NCI-H2107 (cell line): ENCODE results near the gene KLHL11.
"Not testable (repeated sequence)": the region's sequence is repeated elsewhere in the genome, so short reads cannot be mapped to it uniquely, and the experiment has no call there.

Experiments used
- DNase-seq: peaks from one replicate; lab custom pipeline; 2025; lab: John Stamatoyannopoulos, UW

The KLHL11 gene

GRCh38 chr17:41836550-41837196, 28.6 kb downstream of the KLHL11 start:
- no peak for DNase-seq

GRCh38 chr17:41835800-41836549, 29.2 kb downstream of the KLHL11 start, which contains the start of gene NT5C3B:
NT5C3B (minus strand) TSS chr17:41836232; CDS start chr17:41836193, 39 bp downstream.
- DNase-seq = no peak

GRCh38 chr17:41835214-41835799, 29.9 kb downstream of the KLHL11 start:
- no peak for DNase-seq

GRCh38 chr17:41829961-41830360, 35.3 kb downstream of the KLHL11 start:
- not testable (repeated sequence) for DNase-seq

GRCh38 chr17:41825175-41825845, 39.9 kb downstream of the KLHL11 start:
- DNase-seq = no peak

- DNase-seq = no peak
These were observed 41.1 kb downstream of the KLHL11 start for GRCh38 chr17:41824086-41824485.

GRCh38 chr17:41823580-41823979, 41.6 kb downstream of the KLHL11 start:
- DNase-seq = no peak

GRCh38 chr17:41823141-41823524, 42.1 kb downstream of the KLHL11 start:
- no peak for DNase-seq

- DNase-seq = no peak
These were observed 42.7 kb downstream of the KLHL11 start for GRCh38 chr17:41822216-41823140.

- no peak for DNase-seq
These were observed 43.4 kb downstream of the KLHL11 start for GRCh38 chr17:41821776-41822175.

GRCh38 chr17:41818024-41818423, 47.2 kb downstream of the KLHL11 start:
- DNase-seq = no peak

GRCh38 chr17:41816637-41817320, 48.4 kb downstream of the KLHL11 start:
- no peak for DNase-seq

- no peak for DNase-seq
These were observed 51.0 kb downstream of the KLHL11 start for GRCh38 chr17:41814195-41814594.

- DNase-seq = no peak
These were observed 51.5 kb downstream of the KLHL11 start for GRCh38 chr17:41813699-41814124.

GRCh38 chr17:41813152-41813680, 52.0 kb downstream of the KLHL11 start:
- DNase-seq = no peak

GRCh38 chr17:41812381-41813151, 52.7 kb downstream of the KLHL11 start, which contains the start of gene FKBP10:
FKBP10 (plus strand) TSS chr17:41813004; CDS start chr17:41813035, 31 bp downstream.
- peak; percentile 30 for DNase-seq

GRCh38 chr17:41811549-41812380, 53.5 kb downstream of the KLHL11 start, which contains the start of gene P3H4:
P3H4 (minus strand) TSS chr17:41811949; CDS start chr17:41811915, 34 bp downstream.
- peak; percentile 30 for DNase-seq
